ENCODE results near the gene EIF4B. TPM values are rescaled to one million over a fixed set of nuclear protein-coding genes. Genes with fewer than 3 reads are reported as not detected.

Gene EIF4B
- total and polyA plus RNA-seq, 9 of the 15 experiments (the other 6 are each of a cell fraction or from before 2014, with no cell fraction given), result 138 to 669 (median 552) TPM

GRCh38 chr12:52975820-52976573, 30.3 kb upstream of the EIF4B start (continued):
- TF ChIP-seq KAT8 (IDR thresholded peaks at IDR 0.05; ENCODE audit: low read depth) (no peak), TCF3 (CRISPR knock-in tag; IDR thresholded peaks at IDR 0.05) (no peak), SNIP1 (IDR thresholded peaks at IDR 0.05; ENCODE audit: low read depth) (no peak), MEIS2 (IDR thresholded peaks at IDR 0.05; ENCODE audit: partially characterized antibody) (peak; percentile 6), ZEB2 (IDR thresholded peaks at IDR 0.05) (peak; percentile 27; the same call in 1 of the 2 replicates), FOS (IDR thresholded peaks at IDR 0.05; ENCODE audit: extremely low read depth, insufficient read length) (no peak), RAD21 (CRISPR knock-in tag; conservative IDR thresholded peaks at IDR 0.05 in 1 of 2, IDR thresholded peaks at IDR 0.05 in 1 of 2) (peak; percentile 53 to 83)
- TF ChIP-seq, protein P1, sequence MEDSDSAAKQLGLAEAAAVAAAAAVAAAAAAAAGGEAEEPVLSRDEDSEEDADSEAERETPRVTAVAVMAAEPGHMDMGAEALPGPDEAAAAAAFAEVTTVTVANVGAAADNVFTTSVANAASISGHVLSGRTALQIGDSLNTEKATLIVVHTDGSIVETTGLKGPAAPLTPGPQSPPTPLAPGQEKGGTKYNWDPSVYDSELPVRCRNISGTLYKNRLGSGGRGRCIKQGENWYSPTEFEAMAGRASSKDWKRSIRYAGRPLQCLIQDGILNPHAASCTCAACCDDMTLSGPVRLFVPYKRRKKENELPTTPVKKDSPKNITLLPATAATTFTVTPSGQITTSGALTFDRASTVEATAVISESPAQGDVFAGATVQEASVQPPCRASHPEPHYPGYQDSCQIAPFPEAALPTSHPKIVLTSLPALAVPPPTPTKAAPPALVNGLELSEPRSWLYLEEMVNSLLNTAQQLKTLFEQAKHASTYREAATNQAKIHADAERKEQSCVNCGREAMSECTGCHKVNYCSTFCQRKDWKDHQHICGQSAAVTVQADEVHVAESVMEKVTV (CRISPR knock-in tag; IDR thresholded peaks at IDR 0.05), result peak; percentile 21; the same call in 1 of the 2 replicates

GRCh38 chr12:52976574-52977071, 29.6 kb upstream of the EIF4B start:
- ChIA-PET CTCF (ENCODE audit: low intra/inter-chr PET ratio) (interaction anchor here (0.6 to 10.4 kb wide), 5 partner anchors 9 to 833 kb away, joined by 3 to 398 read pairs (median 3); no protein-coding TSS in a partner anchor), POLR2A (no interaction called here)
- H3K27ac ChIP-seq (ENCODE audit: extremely low read depth, low read depth, low read length), result no peak overlapping the region
- no peak for DNase-seq (ENCODE audit: extremely low read depth in 1 of 4, low spot score in 3 of 4)
- peak overlapping the region; percentile 36; the same call in 1 of the 2 replicates for H3K4me2 ChIP-seq (ENCODE audit: insufficient read depth, low read length)
- intact Hi-C loops (cut with micrococcal nuclease), result loop anchor here (1.0 kb wide), 1 partner anchor 92 kb away; no protein-coding TSS in a partner anchor
- WGBS (ENCODE audit: insufficient coverage, low coverage, missing lambda C conversion rate), result 0% methylated on average over 3 of the region's 3 CpGs
- FAIRE-seq, result no peak
- H3K9ac ChIP-seq (ENCODE audit: insufficient read depth in 1 of 2, low read depth in 2 of 2, low read length in 2 of 2), result no peak overlapping the region
- in situ Hi-C loops (cut with MboI), result no loop called here
- H3K36me3 ChIP-seq (ENCODE audit: control insufficient read depth, insufficient read depth, low read length), result no peaks in the 10 kb centered on the region
- H3K79me2 ChIP-seq (ENCODE audit: control insufficient read depth, insufficient read depth, low read length), result no peaks in the 10 kb centered on the region
- no peaks in the 10 kb centered on the region for H3K9me3 ChIP-seq (replicated peaks; ENCODE audit: control insufficient read depth, insufficient read depth, low read depth, low read length)
- BruUV-seq (replicated peaks), result no TSS peak
- H2AFZ ChIP-seq (ENCODE audit: low read depth, low read length), result no peak overlapping the region
- H3K4me1 ChIP-seq (replicated peaks in 1 of 2; ENCODE audit: control insufficient read depth in 2 of 2, insufficient read depth in 2 of 2, low read length in 2 of 2), result peaks cover 13 to 26% of the 10 kb centered on the region in 2 experiments; a peak in 3 of 5 replicates
- TF ChIP-seq POLR2A (conservative IDR thresholded peaks at IDR 0.05), result no peak
- 0 out of 4 replicates have a peak, but pooled peaks of 1 of the 2 experiments have one; percentile 1 for TF ChIP-seq RCOR1 (IDR thresholded peaks at IDR 0.05; ENCODE audit: borderline replicate concordance in 1 of 2, low read depth in 2 of 2, low read length in 2 of 2)
- TF ChIP-seq CTCF (IDR thresholded peaks at IDR 0.05 in 2 of 3, conservative IDR thresholded peaks at IDR 0.05 in 1 of 3; ENCODE audit: insufficient read depth in 2 of 3, low read depth in 1 of 3, low read length in 3 of 3), result peak in 1 of 3 experiments; percentile 20; a peak in 1 of 6 replicates
- TF ChIP-seq ZNF717 (CRISPR knock-in tag; IDR thresholded peaks at IDR 0.05), result no peak
- TF ChIP-seq FOXK2 (conservative IDR thresholded peaks at IDR 0.05 in 1 of 2, IDR thresholded peaks at IDR 0.05 in 1 of 2; ENCODE audit: low read depth in 2 of 2), result 0 out of 4 replicates have a peak, but pooled peaks of 1 of the 2 experiments have one; percentile 31
- no peak for TF ChIP-seq ZNF436 (CRISPR knock-in tag; IDR thresholded peaks at IDR 0.05)
- 0 out of 2 replicates have a peak, but pooled peaks have one; percentile 59 for TF ChIP-seq CTBP1 (IDR thresholded peaks at IDR 0.05; ENCODE audit: borderline replicate concordance)
- H3K27me3 ChIP-seq (ENCODE audit: control insufficient read depth in 2 of 2, insufficient read depth in 2 of 2, low read length in 2 of 2), result no peaks in the 10 kb centered on the region
- ATAC-seq, result no peak
- H4K20me1 ChIP-seq (replicated peaks; ENCODE audit: control insufficient read depth, insufficient read depth, low read length), result no peaks in the 10 kb centered on the region
- no peak overlapping the region for H3K4me3 ChIP-seq
- peaks cover 6% of the 10 kb centered on the region for H3K9me1 ChIP-seq (ENCODE audit: control insufficient read depth, insufficient read depth, low read length)
